ENCODE results near the gene TMSB10. TPM values are rescaled to one million over a fixed set of nuclear protein-coding genes. Genes with fewer than 3 reads are reported as not detected.
"Not testable (repeated sequence)": the region's sequence is repeated elsewhere in the genome, so short reads cannot be mapped to it uniquely, and the experiment has no call there.

The TMSB10 gene
- total and polyA plus RNA-seq, 2 experiments from 2014 or later = 2,879 to 2,904 TPM

- Histone ChIP-seq H3K4me3 (no peak overlapping the region), H3K4me2 (no peak overlapping the region), H3K4me1 (ENCODE audit: insufficient read depth) (no peaks in the 10 kb centered on the region), H4K20me1 (ENCODE audit: insufficient read depth, poor library complexity, severe bottlenecking) (no peaks in the 10 kb centered on the region), H3K36me3 (replicated peaks; ENCODE audit: insufficient read depth, low read depth) (no peaks in the 10 kb centered on the region), H3K9me2 (replicated peaks; ENCODE audit: insufficient read depth) (no peaks in the 10 kb centered on the region), H3K9me3 (ENCODE audit: low read depth) (no peaks in the 10 kb centered on the region), H3K27me3 (no peaks in the 10 kb centered on the region), H3K79me2 (no peaks in the 10 kb centered on the region), H3K27ac (no peak overlapping the region), H2AFZ (no peak overlapping the region)
- no peak for TF ChIP-seq EZH2phosphoT487 (IDR thresholded peaks at IDR 0.05; ENCODE audit: low read depth, severe bottlenecking, unreplicated experiment)
- TF ChIP-seq CTCF (IDR thresholded peaks at IDR 0.05; ENCODE audit: poor library complexity) = no peak
- TF ChIP-seq EZH2 (IDR thresholded peaks at IDR 0.05; ENCODE audit: borderline replicate concordance) = no peak
- DNase-seq (ENCODE audit: low spot score) = no peak
- 86% methylated on average over 4 of the region's 4 CpGs for WGBS (ENCODE audit: low lambda C conversion rate, missing lambda C conversion rate)
Measured at GRCh38 chr2:84942964-84943421, 37.5 kb downstream of the TMSB10 start.

- Histone ChIP-seq H3K4me1 (ENCODE audit: insufficient read depth) (no peaks in the 10 kb centered on the region), H3K4me2 (no peak overlapping the region), H3K9me3 (ENCODE audit: low read depth) (no peaks in the 10 kb centered on the region), H3K4me3 (no peak overlapping the region), H4K20me1 (ENCODE audit: insufficient read depth, poor library complexity, severe bottlenecking) (no peaks in the 10 kb centered on the region), H3K27me3 (no peaks in the 10 kb centered on the region), H3K9me2 (replicated peaks; ENCODE audit: insufficient read depth) (no peaks in the 10 kb centered on the region), H3K36me3 (replicated peaks; ENCODE audit: insufficient read depth, low read depth) (no peaks in the 10 kb centered on the region), H3K79me2 (no peaks in the 10 kb centered on the region), H2AFZ (no peak overlapping the region), H3K27ac (no peak overlapping the region)
- TF ChIP-seq EZH2phosphoT487 (IDR thresholded peaks at IDR 0.05; ENCODE audit: low read depth, severe bottlenecking, unreplicated experiment) (no peak), EZH2 (IDR thresholded peaks at IDR 0.05; ENCODE audit: borderline replicate concordance) (no peak), CTCF (IDR thresholded peaks at IDR 0.05; ENCODE audit: poor library complexity) (no peak)
- no peak for DNase-seq (ENCODE audit: low spot score)
- WGBS (ENCODE audit: low lambda C conversion rate, missing lambda C conversion rate) = 88% methylated on average over 7 of the region's 7 CpGs
Measured at GRCh38 chr2:84944295-84944909, 38.9 kb downstream of the TMSB10 start.

GRCh38 chr2:84945838-84946203, 40.4 kb downstream of the TMSB10 start:
- H3K9me2 ChIP-seq (replicated peaks; ENCODE audit: insufficient read depth); DNase-seq (ENCODE audit: low spot score); H3K4me3 ChIP-seq; H3K79me2 ChIP-seq; H3K27me3 ChIP-seq; H3K4me2 ChIP-seq; H4K20me1 ChIP-seq (ENCODE audit: insufficient read depth, poor library complexity, severe bottlenecking); H3K9me3 ChIP-seq (ENCODE audit: low read depth); H2AFZ ChIP-seq; H3K36me3 ChIP-seq (replicated peaks; ENCODE audit: insufficient read depth, low read depth); H3K4me1 ChIP-seq (ENCODE audit: insufficient read depth): not testable (repeated sequence)
- peak overlapping the region; percentile 95 for H3K27ac ChIP-seq
- WGBS (ENCODE audit: low lambda C conversion rate, missing lambda C conversion rate) = 70% methylated on average over 3 of the region's 3 CpGs

GRCh38 chr2:84946204-84947009, 41.0 kb downstream of the TMSB10 start:
- Histone ChIP-seq H3K79me2 (no peaks in the 10 kb centered on the region), H3K36me3 (replicated peaks; ENCODE audit: insufficient read depth, low read depth) (no peaks in the 10 kb centered on the region), H3K27ac (peak overlapping the region; percentile 95), H3K4me1 (ENCODE audit: insufficient read depth) (no peaks in the 10 kb centered on the region), H2AFZ (no peak overlapping the region), H3K27me3 (no peaks in the 10 kb centered on the region), H3K4me2 (no peak overlapping the region), H3K9me2 (replicated peaks; ENCODE audit: insufficient read depth) (no peaks in the 10 kb centered on the region), H3K4me3 (no peak overlapping the region), H3K9me3 (ENCODE audit: low read depth) (no peaks in the 10 kb centered on the region), H4K20me1 (ENCODE audit: insufficient read depth, poor library complexity, severe bottlenecking) (no peaks in the 10 kb centered on the region)
- DNase-seq (ENCODE audit: low spot score) = peak; percentile 82
- WGBS (ENCODE audit: low lambda C conversion rate, missing lambda C conversion rate) = 74% methylated on average over 11 of the region's 12 CpGs
- no peak for TF ChIP-seq EZH2 (IDR thresholded peaks at IDR 0.05; ENCODE audit: borderline replicate concordance)
- no peak for TF ChIP-seq CTCF (IDR thresholded peaks at IDR 0.05; ENCODE audit: poor library complexity)
- TF ChIP-seq EZH2phosphoT487 (IDR thresholded peaks at IDR 0.05; ENCODE audit: low read depth, severe bottlenecking, unreplicated experiment) = no peak
